Astrocyte (in vitro differentiated cells and primary cell): ENCODE measurements around the gene PEX16. TPM values are rescaled to one million over a fixed set of nuclear protein-coding genes. Genes with fewer than 3 reads are reported as not detected.

Source experiments
- DNase-seq: peaks from one replicate; pipeline ENCODE4 v3.0.0-alpha.2; 2010; ENCODE audit warnings: low read depth
- FAIRE-seq: peaks from 2 replicates; lab custom pipeline; 2011; peaks lifted over from hg19 to GRCh38; lab: Jason Lieb, UNC
- H2AFZ ChIP-seq: 2 replicates; pipeline ENCODE4 v1.6.0; 2012; ENCODE audit warnings: low read depth, low read length, inconsistent platforms
- H3K27ac ChIP-seq: 2 replicates; pipeline ENCODE4 v1.5.1; 2011; ENCODE audit warnings: low read depth, low read length, inconsistent platforms
- H3K27me3 ChIP-seq: 2 replicates; pipeline ENCODE4 v1.6.0; 2011; ENCODE audit warnings: low read length, inconsistent platforms; ENCODE audit not compliant: insufficient read depth
- H3K36me3 ChIP-seq: 2 replicates; pipeline ENCODE4 v1.5.1; 2011; ENCODE audit warnings: low read length, inconsistent platforms; ENCODE audit not compliant: insufficient read depth
- H3K4me1 ChIP-seq: 2 replicates; pipeline ENCODE4 v1.5.1; 2011; ENCODE audit warnings: low read length, inconsistent platforms; ENCODE audit not compliant: insufficient read depth
- H3K4me2 ChIP-seq: 2 replicates; pipeline ENCODE4 v1.6.0; 2012; ENCODE audit warnings: low read length, inconsistent platforms
- H3K4me3 ChIP-seq: 2 replicates; pipeline ENCODE4 v1.5.1; 2011; ENCODE audit warnings: low read depth, mild to moderate bottlenecking, low read length, inconsistent platforms; ENCODE audit not compliant: insufficient read depth
- H3K79me2 ChIP-seq: 2 replicates; pipeline ENCODE4 v1.6.0; 2012; ENCODE audit warnings: mild to moderate bottlenecking, low read length, inconsistent platforms; ENCODE audit not compliant: insufficient read depth
- H3K9ac ChIP-seq: 2 replicates; pipeline ENCODE4 v1.6.0; 2012; ENCODE audit warnings: mild to moderate bottlenecking, low read length, inconsistent platforms
- H3K9me3 ChIP-seq: 2 replicates; pipeline ENCODE4 v1.5.1; 2012; ENCODE audit warnings: low read depth, mild to moderate bottlenecking, low read length, inconsistent platforms; ENCODE audit not compliant: insufficient read depth
- H4K20me1 ChIP-seq: 2 replicates; pipeline ENCODE4 v1.6.0; 2012; ENCODE audit warnings: low read length, inconsistent platforms; ENCODE audit not compliant: insufficient read depth
- H3K27ac Mint-ChIP-seq: one replicate; pipeline ENCODE4 v1.8.0; 2021; ENCODE audit warnings: mild to moderate bottlenecking, mixed read lengths; ENCODE audit not compliant: unreplicated experiment
- H3K27me3 Mint-ChIP-seq: one replicate; pipeline ENCODE4 v1.8.0; 2021; ENCODE audit warnings: low read depth, mixed read lengths; ENCODE audit not compliant: unreplicated experiment
- H3K36me3 Mint-ChIP-seq: one replicate; pipeline ENCODE4 v1.8.0; 2021; ENCODE audit warnings: low read depth, mixed read lengths; ENCODE audit not compliant: unreplicated experiment
- H3K4me1 Mint-ChIP-seq: one replicate; pipeline ENCODE4 v1.8.0; 2021; ENCODE audit warnings: low read depth, mixed read lengths; ENCODE audit not compliant: unreplicated experiment
- H3K4me3 Mint-ChIP-seq: one replicate; pipeline ENCODE4 v1.8.0; 2021; ENCODE audit warnings: mild to moderate bottlenecking, moderate library complexity, mixed read lengths; ENCODE audit not compliant: unreplicated experiment
- H3K9me3 Mint-ChIP-seq: one replicate; pipeline ENCODE4 v1.8.0; 2021; ENCODE audit warnings: mild to moderate bottlenecking, mixed read lengths; ENCODE audit not compliant: unreplicated experiment
- EZH2 ChIP-seq: IDR thresholded peaks from 2 replicates; pipeline ENCODE4 v1.6.1; 2012; ENCODE audit warnings: mild to moderate bottlenecking, low read length, inconsistent platforms; ENCODE audit not compliant: insufficient read depth
- total RNA-seq: library from RNA; stranded (reverse); gene quantifications from 2 replicates; pipeline ENCODE4 v1.2.1, GENCODE V29; 2021
- TF ChIP-seq, protein P1 (sequence below): IDR thresholded peaks from 2 replicates; pipeline ENCODE4 v1.5.1; 2011; ENCODE audit warnings: low read depth, mild to moderate bottlenecking, inconsistent platforms, low read length, moderate library complexity; ENCODE audit not compliant: insufficient read depth

PEX16 gene
- total RNA-seq, 1 donor from 2014 or later, result 25.9 TPM

- H3K4me2 ChIP-seq, result no peak overlapping the region
- peaks cover 14% of the 10 kb centered on the region for H3K36me3 ChIP-seq
- Mint-ChIP-seq H3K27me3 (no peaks in the 10 kb centered on the region), H3K9me3 (no peaks in the 10 kb centered on the region), H3K27ac (no peak overlapping the region), H3K4me1 (peaks cover 20% of the 10 kb centered on the region), H3K36me3 (peaks cover 15% of the 10 kb centered on the region), H3K4me3 (no peak overlapping the region)
- DNase-seq (no peak), FAIRE-seq (no peak)
- no peaks in the 10 kb centered on the region for H3K9me3 ChIP-seq
- no peaks in the 10 kb centered on the region for H3K79me2 ChIP-seq
- H3K27me3 ChIP-seq, result no peaks in the 10 kb centered on the region
- H3K4me3 ChIP-seq, result no peak overlapping the region
- TF ChIP-seq EZH2, result no peak
- TF ChIP-seq, protein P1, sequence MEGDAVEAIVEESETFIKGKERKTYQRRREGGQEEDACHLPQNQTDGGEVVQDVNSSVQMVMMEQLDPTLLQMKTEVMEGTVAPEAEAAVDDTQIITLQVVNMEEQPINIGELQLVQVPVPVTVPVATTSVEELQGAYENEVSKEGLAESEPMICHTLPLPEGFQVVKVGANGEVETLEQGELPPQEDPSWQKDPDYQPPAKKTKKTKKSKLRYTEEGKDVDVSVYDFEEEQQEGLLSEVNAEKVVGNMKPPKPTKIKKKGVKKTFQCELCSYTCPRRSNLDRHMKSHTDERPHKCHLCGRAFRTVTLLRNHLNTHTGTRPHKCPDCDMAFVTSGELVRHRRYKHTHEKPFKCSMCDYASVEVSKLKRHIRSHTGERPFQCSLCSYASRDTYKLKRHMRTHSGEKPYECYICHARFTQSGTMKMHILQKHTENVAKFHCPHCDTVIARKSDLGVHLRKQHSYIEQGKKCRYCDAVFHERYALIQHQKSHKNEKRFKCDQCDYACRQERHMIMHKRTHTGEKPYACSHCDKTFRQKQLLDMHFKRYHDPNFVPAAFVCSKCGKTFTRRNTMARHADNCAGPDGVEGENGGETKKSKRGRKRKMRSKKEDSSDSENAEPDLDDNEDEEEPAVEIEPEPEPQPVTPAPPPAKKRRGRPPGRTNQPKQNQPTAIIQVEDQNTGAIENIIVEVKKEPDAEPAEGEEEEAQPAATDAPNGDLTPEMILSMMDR, result no peak
- H3K9ac ChIP-seq, result no peak overlapping the region
- no peak overlapping the region for H3K27ac ChIP-seq
- H4K20me1 ChIP-seq, result peaks cover 4% of the 10 kb centered on the region
- no peak overlapping the region for H2AFZ ChIP-seq
- H3K4me1 ChIP-seq, result no peaks in the 10 kb centered on the region
Measured at GRCh38 chr11:45931739-45932138, 14.1 kb upstream of the PEX16 start.

DNA sequence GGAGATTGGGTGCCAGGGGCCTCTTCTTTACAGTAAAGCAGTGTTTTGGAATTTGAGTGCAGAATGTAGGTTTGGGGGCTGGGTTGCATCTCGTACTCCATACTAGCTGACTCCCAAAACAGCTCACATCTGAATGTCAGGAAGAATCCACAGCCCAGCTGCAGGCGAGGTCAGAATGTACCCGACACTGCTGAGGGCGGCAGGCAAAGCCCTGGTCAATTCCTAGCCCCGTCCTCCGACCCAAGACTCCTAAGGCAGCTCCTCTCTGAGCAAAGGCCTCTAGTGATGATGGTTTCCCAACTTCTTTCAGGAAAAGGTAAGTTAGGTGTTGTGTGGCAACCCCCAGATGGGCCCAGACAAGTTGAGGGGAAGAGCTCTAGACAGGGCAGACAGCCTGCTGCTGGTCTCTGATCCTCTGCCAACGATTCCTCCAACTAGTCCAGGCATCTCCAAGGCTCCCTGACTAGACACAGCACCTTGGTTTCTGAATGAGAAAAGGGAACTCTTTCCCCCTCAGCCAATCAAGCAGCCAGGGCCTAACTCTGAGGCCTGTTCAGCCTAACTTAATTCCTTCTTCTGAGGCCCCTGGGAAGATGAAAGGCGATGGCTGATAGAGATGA is 13.4 kb upstream of the PEX16 start:
- no peak for FAIRE-seq

More for the DNA sequence above, 13.4 kb upstream of the PEX16 start:
- Mint-ChIP-seq H3K4me3 (no peak overlapping the region), H3K4me1 (peaks cover 16% of the 10 kb centered on the region), H3K27me3 (no peaks in the 10 kb centered on the region), H3K27ac (peak overlapping the region; percentile 47), H3K36me3 (peaks cover 15% of the 10 kb centered on the region), H3K9me3 (no peaks in the 10 kb centered on the region)
- Histone ChIP-seq H3K4me2 (no peak overlapping the region), H3K9ac (no peak overlapping the region), H3K36me3 (peaks cover 14% of the 10 kb centered on the region), H3K4me1 (no peaks in the 10 kb centered on the region), H3K27me3 (no peaks in the 10 kb centered on the region), H3K27ac (no peak overlapping the region), H3K9me3 (no peaks in the 10 kb centered on the region), H3K79me2 (no peaks in the 10 kb centered on the region), H4K20me1 (peaks cover 4% of the 10 kb centered on the region), H3K4me3 (no peak overlapping the region), H2AFZ (no peak overlapping the region)
- TF ChIP-seq EZH2, result no peak
- TF ChIP-seq, protein P1, result no peak
- DNase-seq, result no peak
